Dedifferentiated amniotic fluid mesenchymal stem cell (primary cell): ENCODE measurements around the gene MEPE.
A peak's percentile ranks its signal among the peaks of the same experiment; 100 is the strongest.

Experiments used
- DNase-seq: peaks from one replicate; pipeline ENCODE4 v3.0.0-alpha.2; 2016; ENCODE audit errors: extremely low spot score

Gene MEPE

DNA sequence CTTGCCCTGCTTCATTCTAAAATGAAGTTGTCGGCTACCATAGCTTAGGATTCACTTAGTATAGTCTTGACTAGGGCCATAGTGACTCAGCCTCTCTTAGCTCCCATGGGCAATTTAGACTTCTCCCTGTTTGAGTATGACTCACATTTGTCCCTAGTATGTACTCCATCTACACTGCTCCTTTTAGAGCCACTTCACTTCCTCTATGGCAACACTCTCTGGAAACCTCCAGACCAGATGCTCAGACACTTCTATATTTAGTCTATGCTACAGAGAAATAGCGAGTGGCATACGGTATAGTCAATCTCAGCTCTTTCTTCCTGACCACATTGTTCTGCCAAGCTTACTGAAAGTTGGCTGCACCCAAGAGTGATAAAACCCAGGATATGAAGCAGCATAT is 11.2 kb downstream of the MEPE start:
- peak; percentile 26 for DNase-seq

- DNase-seq = no peak
These were observed 11.7 kb downstream of the MEPE start for GRCh38 chr4:87844452-87844851.

DNA sequence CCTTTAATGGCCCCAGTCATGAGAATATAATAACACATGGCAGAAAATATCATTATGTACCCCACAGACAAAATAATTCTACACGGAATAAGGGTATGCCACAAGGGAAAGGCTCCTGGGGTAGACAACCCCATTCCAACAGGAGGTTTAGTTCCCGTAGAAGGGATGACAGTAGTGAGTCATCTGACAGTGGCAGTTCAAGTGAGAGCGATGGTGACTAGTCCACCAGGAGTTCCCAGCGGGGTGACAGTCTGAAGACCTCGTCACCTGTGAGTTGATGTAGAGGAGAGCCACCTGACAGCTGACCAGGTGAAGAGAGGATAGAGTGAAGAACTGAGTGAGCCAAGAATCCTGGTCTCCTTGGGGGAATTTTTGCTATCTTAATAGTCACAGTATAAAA is 13.5 kb downstream of the MEPE start:
- DNase-seq = no peak

DNA sequence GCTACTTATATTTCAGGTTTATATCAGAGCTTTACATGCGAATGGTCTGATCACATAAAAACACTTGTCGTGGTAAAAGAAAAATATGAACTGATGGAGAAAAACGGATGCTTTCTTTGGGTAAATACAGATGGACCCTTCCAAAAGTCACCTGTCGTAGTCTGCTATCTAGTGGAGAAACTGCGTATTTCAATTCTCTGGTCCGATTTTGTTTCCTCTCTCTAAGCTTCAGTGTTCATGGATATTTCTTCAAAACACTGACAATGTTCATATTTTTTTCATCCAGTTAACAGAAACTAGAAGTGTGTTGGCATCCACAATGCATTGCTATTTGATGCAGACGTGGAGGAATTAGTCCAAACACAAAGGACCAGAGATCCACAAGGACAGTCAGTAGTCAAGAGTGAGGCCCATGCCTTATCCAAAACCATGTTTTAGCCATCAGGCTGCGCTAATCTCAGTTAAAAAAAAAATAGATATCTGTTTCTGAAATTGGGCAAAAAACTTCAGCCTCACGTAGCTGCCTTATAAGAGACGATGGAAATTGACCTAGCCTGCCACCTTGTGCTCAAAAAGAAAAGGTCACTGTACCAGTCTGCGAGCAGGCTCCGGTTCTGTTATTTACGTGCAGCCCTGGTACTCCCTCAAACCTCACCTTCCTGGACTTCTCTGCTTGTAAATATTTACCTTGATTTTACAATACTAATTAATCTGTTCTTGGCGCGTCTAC is 16.0 kb downstream of the MEPE start:
- DNase-seq = peak; percentile 56

DNA sequence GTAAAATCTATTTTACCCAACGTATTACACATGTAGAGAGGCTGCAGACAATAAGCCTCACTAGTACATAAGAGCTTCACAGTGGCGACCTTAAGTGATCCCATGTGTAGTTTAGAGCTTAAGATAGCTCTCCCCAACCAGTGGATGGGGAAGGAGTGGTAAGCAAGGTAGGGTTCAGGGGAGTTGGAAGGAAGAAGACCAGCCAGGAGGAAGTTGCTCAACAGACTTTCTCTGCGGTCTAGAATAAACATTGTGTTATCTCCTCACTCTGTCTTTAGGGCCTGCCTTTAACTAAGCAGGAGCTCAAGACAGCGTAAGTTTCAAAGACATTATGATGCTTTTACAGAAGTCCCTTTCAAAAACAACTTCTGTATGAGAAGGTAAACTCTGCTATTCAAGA is 16.8 kb downstream of the MEPE start:
- DNase-seq = no peak

DNA sequence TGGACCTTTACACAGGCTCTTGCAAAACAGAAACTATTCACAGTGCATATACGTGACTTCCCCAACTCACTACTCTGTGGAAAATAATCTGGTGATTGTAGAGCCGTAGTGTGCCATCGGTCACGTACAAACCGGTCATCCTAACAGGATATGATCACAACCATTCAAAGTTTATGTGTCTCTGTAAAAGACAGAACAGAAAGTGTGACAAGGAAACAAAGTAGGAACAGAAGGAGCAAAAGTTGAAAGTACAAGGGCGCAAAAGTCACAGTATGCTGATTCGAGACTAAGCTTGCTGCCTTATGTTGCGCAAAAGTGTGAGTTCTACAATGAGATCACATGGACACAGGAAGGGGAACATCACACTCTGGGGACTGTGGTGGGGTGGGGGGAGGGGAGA is 18.6 kb downstream of the MEPE start:
- DNase-seq = no peak

- no peak for DNase-seq
These were observed 19.2 kb downstream of the MEPE start for GRCh38 chr4:87851953-87852352.

GRCh38 chr4:87853108-87853507 is 20.3 kb downstream of the MEPE start:
- DNase-seq = peak; percentile 50

GRCh38 chr4:87853891-87854290 is 21.1 kb downstream of the MEPE start:
- no peak for DNase-seq

GRCh38 chr4:87855559-87855958 is 22.8 kb downstream of the MEPE start:
- no peak for DNase-seq

DNA sequence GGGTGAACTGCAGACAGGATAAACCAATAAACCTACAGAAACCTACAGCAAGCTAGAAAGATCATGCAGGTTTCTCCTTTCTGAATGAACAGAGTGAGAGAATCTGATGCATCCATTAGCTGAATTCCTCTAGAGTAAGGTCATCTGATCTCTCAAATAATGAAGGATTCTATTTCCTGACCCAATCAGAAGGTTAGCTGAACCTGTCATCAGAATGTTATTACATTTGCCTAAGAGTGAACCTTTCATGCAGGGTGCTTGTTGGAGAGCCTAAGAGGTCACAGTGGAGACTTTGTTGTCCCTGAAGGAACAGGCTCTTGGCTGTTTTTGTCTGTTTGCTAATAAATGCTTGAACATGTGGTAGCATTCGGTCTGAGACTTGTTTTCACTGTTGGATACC is 24.0 kb downstream of the MEPE start:
- DNase-seq = no peak

- no peak for DNase-seq
These were observed 25.0 kb downstream of the MEPE start for GRCh38 chr4:87857789-87858188.

DNA sequence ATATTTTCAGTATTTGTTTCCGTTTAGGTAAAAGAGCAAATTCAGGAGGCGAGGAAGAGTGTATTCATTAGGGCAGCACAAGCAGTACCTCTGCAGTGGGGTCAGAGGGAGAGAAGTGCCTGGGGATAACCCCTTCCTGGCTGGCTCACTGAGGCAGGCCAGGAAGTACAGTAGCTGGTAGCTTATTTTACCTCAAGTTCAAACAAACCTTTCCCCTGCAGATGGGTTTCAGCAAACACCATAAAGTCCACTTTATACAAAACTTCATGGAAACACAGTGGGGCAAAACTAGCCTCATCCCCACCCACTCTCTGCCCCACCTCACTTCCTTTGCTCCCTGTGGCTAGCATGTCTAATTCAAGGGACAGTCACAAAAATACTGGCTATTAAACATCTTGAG is 29.5 kb downstream of the MEPE start:
- DNase-seq = no peak

GRCh38 chr4:87863486-87863885 is 30.7 kb downstream of the MEPE start:
- no peak for DNase-seq

DNA sequence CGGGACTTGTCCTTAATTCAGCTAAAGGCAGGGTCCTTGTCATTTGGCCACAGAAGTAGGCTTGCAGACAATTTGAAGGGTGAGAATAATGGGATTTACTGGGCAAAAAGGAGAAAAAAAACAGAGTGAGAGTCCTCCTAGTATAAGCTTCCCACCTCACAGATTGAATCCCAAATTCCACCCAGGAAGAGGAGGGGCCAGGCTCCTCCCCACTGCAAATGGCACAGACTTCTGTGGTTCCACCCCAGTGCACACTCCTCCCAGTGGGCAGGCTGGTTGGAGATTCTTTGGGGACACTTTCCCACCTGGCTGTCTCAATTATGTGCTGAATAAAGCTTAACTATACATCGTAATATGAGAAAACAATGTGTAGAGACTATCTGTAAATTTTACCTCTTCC is 31.6 kb downstream of the MEPE start:
- no peak for DNase-seq

DNA sequence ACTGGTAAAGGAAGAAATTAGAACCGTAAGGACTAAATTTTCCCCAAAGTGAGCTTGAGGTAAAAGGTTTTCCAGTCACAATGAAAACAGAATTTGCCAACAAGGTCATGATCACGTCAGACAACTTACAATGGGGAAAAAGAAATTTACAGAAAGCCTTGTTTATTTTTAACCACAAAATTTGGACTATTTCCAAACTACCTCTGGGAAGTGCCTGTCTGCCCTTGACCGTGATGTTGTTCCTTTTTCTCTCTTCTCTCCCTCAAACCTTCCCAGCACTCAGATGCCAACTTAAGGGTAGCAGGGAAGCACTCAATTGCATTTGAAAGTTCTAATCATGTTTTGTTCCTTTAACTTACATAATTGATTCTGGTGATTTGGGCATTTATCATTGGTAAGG is 32.5 kb downstream of the MEPE start:
- no peak for DNase-seq

DNA sequence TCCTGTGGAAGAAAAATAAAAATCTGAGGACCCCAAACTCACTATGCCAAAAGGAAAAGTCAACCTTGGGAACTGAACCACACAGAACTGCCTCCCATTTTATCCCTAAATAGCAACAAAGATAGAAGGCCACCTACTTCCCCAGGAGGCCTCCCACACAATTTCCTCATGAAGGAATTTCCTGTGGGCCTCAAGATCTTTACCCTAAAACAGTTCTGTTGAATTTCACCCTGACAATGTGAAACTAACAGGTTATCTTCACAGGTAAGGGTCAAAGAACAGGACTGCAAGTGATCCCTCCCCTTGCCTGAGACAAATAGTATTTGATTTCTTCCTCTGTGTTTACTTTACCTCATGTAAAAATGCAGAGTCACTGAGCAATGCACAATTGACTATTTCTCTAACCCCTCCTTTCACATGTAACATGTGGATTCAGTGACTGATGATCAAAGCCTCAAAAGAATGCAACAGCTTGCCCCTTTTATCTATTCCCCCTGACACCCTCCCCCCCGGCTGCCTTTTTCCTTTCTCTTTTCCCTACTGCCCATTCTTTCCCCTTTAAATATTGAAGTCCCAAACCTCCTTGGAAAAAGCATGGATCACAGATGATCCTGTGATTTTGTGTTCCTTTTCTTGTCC is 33.3 kb downstream of the MEPE start:
- DNase-seq = no peak

GRCh38 chr4:87868522-87868921 is 35.8 kb downstream of the MEPE start:
- no peak for DNase-seq

- no peak for DNase-seq
These were observed 39.3 kb downstream of the MEPE start for GRCh38 chr4:87872028-87872427.

- no peak for DNase-seq
These were observed 42.4 kb downstream of the MEPE start for GRCh38 chr4:87875191-87875590.

DNA sequence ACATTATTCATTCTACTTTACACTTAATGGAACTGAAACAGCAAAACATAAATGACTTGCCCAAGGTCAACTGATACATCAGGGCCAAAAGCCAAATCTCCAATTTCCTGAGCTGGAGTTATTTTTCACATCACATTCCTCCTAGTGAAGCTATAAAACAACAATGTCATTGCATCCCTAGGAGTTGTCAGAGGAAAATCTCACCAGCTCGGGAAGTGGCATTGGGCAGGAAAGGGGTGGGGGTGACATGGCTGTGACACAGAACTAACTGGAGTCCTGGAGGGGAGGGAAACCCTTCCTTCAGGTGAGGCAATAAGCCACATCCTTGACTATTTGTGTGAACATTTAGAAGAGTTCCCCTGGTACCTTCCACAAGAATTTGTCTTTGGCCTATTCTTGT is 47.3 kb downstream of the MEPE start:
- DNase-seq = no peak

DNA sequence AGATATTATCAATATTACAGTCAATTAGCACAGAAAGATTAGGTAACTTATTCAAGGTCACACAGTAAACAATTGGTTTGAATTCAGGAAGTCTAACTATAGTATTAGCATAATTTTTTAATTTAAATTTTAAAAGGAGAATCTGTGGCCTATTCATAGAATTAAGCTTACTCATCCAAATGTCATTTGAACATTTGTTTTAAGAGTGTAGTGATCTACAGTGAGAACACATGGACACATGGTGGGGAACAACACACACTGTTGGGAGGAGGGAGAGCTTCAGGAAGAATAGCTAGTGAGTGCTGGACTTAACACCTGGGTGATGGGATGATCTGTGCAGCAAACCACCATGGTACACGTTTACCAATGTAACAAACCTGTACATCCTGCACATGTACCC is 48.3 kb downstream of the MEPE start:
- no peak for DNase-seq

DNA sequence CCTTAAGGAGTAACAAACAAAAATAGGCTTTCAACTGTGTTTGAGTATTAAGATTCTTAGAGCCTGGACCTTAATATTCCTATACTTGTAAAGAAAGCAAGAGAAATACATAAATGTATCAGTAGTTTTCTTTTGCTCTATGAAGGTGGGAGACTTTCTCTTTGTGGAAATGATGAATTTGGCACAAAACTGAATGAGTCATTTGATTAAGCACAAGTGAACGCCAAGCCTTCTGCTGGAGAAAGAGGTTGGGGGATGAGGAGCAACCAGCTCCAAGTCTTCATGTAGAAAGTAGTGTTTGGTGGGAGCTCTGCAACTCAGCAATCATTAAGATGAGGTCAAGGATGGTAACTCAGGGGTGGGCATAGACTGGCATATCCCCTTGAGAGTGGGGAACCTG is 49.6 kb downstream of the MEPE start:
- DNase-seq = no peak

DNA sequence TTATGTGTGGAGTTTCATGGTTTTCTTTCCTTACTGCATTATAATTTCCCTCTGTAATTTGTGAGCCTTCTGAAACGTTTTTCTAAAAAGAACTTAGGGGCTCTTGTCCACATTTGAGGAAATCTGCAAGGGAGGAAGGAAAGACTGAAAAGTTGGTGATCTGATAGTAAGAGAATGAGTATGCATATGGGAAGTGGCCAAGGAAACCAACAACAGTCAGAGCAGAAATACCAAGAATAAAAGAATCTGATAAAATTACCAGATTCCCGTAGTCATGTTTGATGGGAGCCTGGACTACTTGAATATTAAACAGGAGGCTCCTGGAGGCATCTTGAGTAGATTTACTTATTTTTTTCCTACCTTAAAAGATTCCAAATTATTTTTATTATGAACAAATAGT is 50.1 kb downstream of the MEPE start:
- DNase-seq = no peak
